Hepatocyte (in vitro differentiated cells): ENCODE data around the gene IPPK. TPM values are rescaled to one million over a fixed set of nuclear protein-coding genes. Genes with fewer than 3 reads are reported as not detected.

Experiments used
- DNase-seq: peaks from one replicate; pipeline ENCODE4 v3.0.0-alpha.2; 2016; ENCODE audit warnings: low spot score
- H2AFZ ChIP-seq: fragments of 200-600 bp; sonication (generic); 2 replicates; pipeline ENCODE4 v1.6.0; 2016; ENCODE audit warnings: antibody characterized with exemption, mild to moderate bottlenecking
- H3K27ac ChIP-seq: fragments of 200-600 bp; sonication (generic); 2 replicates; pipeline ENCODE4 v1.5.1; 2016; ENCODE audit warnings: mild to moderate bottlenecking
- H3K27me3 ChIP-seq: fragments of 200-600 bp; sonication (generic); 2 replicates; pipeline ENCODE4 v1.6.1; 2016
- H3K36me3 ChIP-seq: fragments of 200-600 bp; sonication (generic); replicated peaks from 2 replicates; pipeline ENCODE4 v1.5.1; 2016; ENCODE audit warnings: low read depth; ENCODE audit not compliant: insufficient read depth
- H3K4me1 ChIP-seq: fragments of 200-600 bp; sonication (generic); 2 replicates; pipeline ENCODE4 v1.5.1; 2016; ENCODE audit warnings: mild to moderate bottlenecking, moderate library complexity; ENCODE audit not compliant: insufficient read depth
- H3K4me2 ChIP-seq: fragments of 200-600 bp; sonication (generic); 2 replicates; pipeline ENCODE4 v1.6.0; 2016
- H3K4me3 ChIP-seq: fragments of 200-600 bp; sonication (generic); 2 replicates; pipeline ENCODE4 v1.5.1; 2016; ENCODE audit warnings: mild to moderate bottlenecking
- H3K79me2 ChIP-seq: fragments of 200-600 bp; sonication (generic); 2 replicates; pipeline ENCODE4 v1.6.0; 2017; ENCODE audit warnings: mild to moderate bottlenecking
- H3K9me2 ChIP-seq: fragments of 200-600 bp; sonication (generic); replicated peaks from 2 replicates; pipeline ENCODE4 v1.6.0; 2017; ENCODE audit warnings: mild to moderate bottlenecking; ENCODE audit not compliant: insufficient read depth
- H3K9me3 ChIP-seq: fragments of 200-600 bp; sonication (generic); 2 replicates; pipeline ENCODE4 v1.5.1; 2016; ENCODE audit warnings: low read depth, mild to moderate bottlenecking
- H4K20me1 ChIP-seq: fragments of 200-600 bp; sonication (generic); 2 replicates; pipeline ENCODE4 v1.6.0; 2016; ENCODE audit warnings: mild to moderate bottlenecking; ENCODE audit not compliant: insufficient read depth, poor library complexity, severe bottlenecking
- EZH2 ChIP-seq: fragments of 200-600 bp; sonication (generic); IDR thresholded peaks from 2 replicates; pipeline ENCODE4 v1.6.1; 2016; ENCODE audit warnings: antibody characterized with exemption, mild to moderate bottlenecking, borderline replicate concordance
- EZH2phosphoT487 ChIP-seq: fragments of 200-600 bp; sonication (generic); IDR thresholded peaks from one replicate; pipeline ENCODE4 v1.6.1; 2018; ENCODE audit warnings: antibody characterized with exemption, mild to moderate bottlenecking, low read depth, moderate library complexity; ENCODE audit not compliant: unreplicated experiment, severe bottlenecking
- WGBS: methylation state at CpG from one replicate; pipeline ENCODE4 v1.1.6; 2016; ENCODE audit warnings: low lambda C conversion rate; ENCODE audit errors: missing lambda C conversion rate; 5-methylcytosine and 5-hydroxymethylcytosine counted together
- polyA plus RNA-seq: library from polyadenylated mRNA; unstranded; fragments of >200 nt; fragmentation: Nextera tagmentation; extraction: Ambion mirVana; gene quantifications from 2 replicates; pipeline ENCODE4 v1.2.1, GENCODE V29; 2016
- total RNA-seq: library from RNA; depleted of rRNA; stranded (reverse); fragments of >200 nt; gene quantifications from 2 replicates; pipeline ENCODE4 v1.2.3, GENCODE V29; 2014
- TF ChIP-seq, protein P1 (sequence below): fragments of 200-600 bp; sonication (generic); IDR thresholded peaks from 2 replicates; pipeline ENCODE4 v1.5.1; 2016; ENCODE audit warnings: antibody characterized with exemption, mild to moderate bottlenecking; ENCODE audit not compliant: poor library complexity

IPPK gene
- total and polyA plus RNA-seq, 2 experiments from 2014 or later: 8.5 to 15.6 TPM

- Histone ChIP-seq H3K4me2 (no peak overlapping the region), H3K4me1 (peaks cover 3% of the 10 kb centered on the region), H3K9me3 (no peaks in the 10 kb centered on the region), H4K20me1 (no peaks in the 10 kb centered on the region), H3K27me3 (no peaks in the 10 kb centered on the region), H3K4me3 (no peak overlapping the region), H3K36me3 (peaks cover 3% of the 10 kb centered on the region), H3K27ac (peak overlapping the region; percentile 10), H3K9me2 (no peaks in the 10 kb centered on the region), H2AFZ (no peak overlapping the region), H3K79me2 (no peaks in the 10 kb centered on the region)
- no peak for TF ChIP-seq EZH2
- 64% methylated on average over 2 of the region's 2 CpGs for WGBS
- no peak for DNase-seq
These were observed 62.8 kb downstream of the IPPK start for GRCh38 chr9:92607088-92607487.

DNA sequence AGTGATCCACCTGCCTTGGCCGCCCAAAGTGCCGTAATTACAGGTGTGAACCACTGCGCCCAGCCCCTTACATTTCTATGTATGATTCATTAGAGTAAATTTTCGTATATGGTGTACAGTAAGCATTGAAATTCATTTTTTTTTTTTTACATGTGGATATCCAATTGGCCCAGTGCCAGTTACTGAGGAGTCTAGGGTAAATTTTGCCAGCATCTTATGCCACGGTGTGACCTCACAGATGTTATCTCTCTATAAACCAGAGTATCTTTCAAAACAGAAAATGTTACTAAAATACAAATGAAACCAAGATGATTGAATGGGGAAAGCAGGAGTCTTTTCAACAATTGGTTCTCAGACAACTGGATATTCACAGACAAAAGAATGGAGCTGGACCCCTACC is 64.7 kb downstream of the IPPK start:
- peaks cover 3% of the 10 kb centered on the region for H3K36me3 ChIP-seq
- H3K4me2 ChIP-seq: no peak overlapping the region
- no peaks in the 10 kb centered on the region for H3K79me2 ChIP-seq
- H3K9me2 ChIP-seq: no peaks in the 10 kb centered on the region
- no peak overlapping the region for H3K4me3 ChIP-seq
- H3K9me3 ChIP-seq: no peaks in the 10 kb centered on the region
- H2AFZ ChIP-seq: no peak overlapping the region
- no peaks in the 10 kb centered on the region for H3K27me3 ChIP-seq
- peaks cover 12% of the 10 kb centered on the region for H3K4me1 ChIP-seq
- WGBS: 97% methylated on average over 5 of the region's 5 CpGs
- no peak for DNase-seq
- no peak for TF ChIP-seq EZH2
- TF ChIP-seq EZH2phosphoT487: no peak
- TF ChIP-seq, protein P1, sequence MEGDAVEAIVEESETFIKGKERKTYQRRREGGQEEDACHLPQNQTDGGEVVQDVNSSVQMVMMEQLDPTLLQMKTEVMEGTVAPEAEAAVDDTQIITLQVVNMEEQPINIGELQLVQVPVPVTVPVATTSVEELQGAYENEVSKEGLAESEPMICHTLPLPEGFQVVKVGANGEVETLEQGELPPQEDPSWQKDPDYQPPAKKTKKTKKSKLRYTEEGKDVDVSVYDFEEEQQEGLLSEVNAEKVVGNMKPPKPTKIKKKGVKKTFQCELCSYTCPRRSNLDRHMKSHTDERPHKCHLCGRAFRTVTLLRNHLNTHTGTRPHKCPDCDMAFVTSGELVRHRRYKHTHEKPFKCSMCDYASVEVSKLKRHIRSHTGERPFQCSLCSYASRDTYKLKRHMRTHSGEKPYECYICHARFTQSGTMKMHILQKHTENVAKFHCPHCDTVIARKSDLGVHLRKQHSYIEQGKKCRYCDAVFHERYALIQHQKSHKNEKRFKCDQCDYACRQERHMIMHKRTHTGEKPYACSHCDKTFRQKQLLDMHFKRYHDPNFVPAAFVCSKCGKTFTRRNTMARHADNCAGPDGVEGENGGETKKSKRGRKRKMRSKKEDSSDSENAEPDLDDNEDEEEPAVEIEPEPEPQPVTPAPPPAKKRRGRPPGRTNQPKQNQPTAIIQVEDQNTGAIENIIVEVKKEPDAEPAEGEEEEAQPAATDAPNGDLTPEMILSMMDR: no peak
- H3K27ac ChIP-seq: no peak overlapping the region
- no peaks in the 10 kb centered on the region for H4K20me1 ChIP-seq

DNA sequence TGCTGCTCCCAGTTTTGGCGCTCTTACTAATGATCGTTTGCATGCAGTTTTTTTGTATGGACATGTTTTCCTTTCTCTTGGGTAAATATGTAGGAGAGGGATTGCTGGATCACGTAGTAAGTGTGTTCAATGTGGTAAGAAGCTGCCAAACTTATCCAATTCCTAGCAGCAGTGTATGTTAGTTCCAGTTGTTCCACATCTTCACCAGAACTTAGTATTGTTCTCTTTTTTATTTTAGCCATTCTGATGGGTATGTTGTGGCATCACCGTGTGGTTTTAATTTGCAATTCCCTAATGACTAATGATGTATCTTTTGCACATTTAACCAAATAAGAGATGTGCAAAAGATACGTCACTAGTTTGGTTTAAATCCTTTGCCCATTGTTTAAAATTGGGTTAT is 65.9 kb downstream of the IPPK start:
- H3K4me1 ChIP-seq: peaks cover 16% of the 10 kb centered on the region
- no peaks in the 10 kb centered on the region for H4K20me1 ChIP-seq
- no peaks in the 10 kb centered on the region for H3K9me3 ChIP-seq
- no peak overlapping the region for H3K4me3 ChIP-seq
- WGBS: 96% methylated on average over 5 of the region's 5 CpGs
- DNase-seq: no peak
- H3K79me2 ChIP-seq: no peaks in the 10 kb centered on the region
- H3K27me3 ChIP-seq: no peaks in the 10 kb centered on the region
- no peak overlapping the region for H3K4me2 ChIP-seq
- TF ChIP-seq EZH2phosphoT487 (no peak), EZH2 (no peak)
- TF ChIP-seq, protein P1: no peak
- no peak overlapping the region for H2AFZ ChIP-seq
- no peak overlapping the region for H3K27ac ChIP-seq
- peaks cover 3% of the 10 kb centered on the region for H3K36me3 ChIP-seq
- H3K9me2 ChIP-seq: no peaks in the 10 kb centered on the region

- WGBS: 92% methylated on average over 5 of the region's 5 CpGs
- Histone ChIP-seq H3K9me3 (no peaks in the 10 kb centered on the region), H3K36me3 (peaks cover 3% of the 10 kb centered on the region)
These were observed 66.8 kb downstream of the IPPK start for GRCh38 chr9:92603100-92603499.

More at GRCh38 chr9:92603100-92603499, 66.8 kb downstream of the IPPK start:
- Histone ChIP-seq H3K79me2 (no peaks in the 10 kb centered on the region), H3K4me1 (peaks cover 15% of the 10 kb centered on the region), H3K4me2 (no peak overlapping the region), H3K27ac (no peak overlapping the region), H3K9me2 (no peaks in the 10 kb centered on the region), H3K4me3 (no peak overlapping the region), H3K27me3 (no peaks in the 10 kb centered on the region), H4K20me1 (no peaks in the 10 kb centered on the region), H2AFZ (no peak overlapping the region)
- DNase-seq: no peak
- TF ChIP-seq, protein P1: no peak
- TF ChIP-seq EZH2 (no peak), EZH2phosphoT487 (no peak)
